GM18951 (cell line): ENCODE results near the gene PUM2.

Source experiments
- POLR2A ChIP-seq: IDR thresholded peaks from 4 replicates; pipeline ENCODE4 v1.6.1; 2011; ENCODE audit warnings: mild to moderate bottlenecking; ENCODE audit not compliant: insufficient read length, insufficient read depth; ENCODE audit errors: extremely low read depth
- in situ Hi-C: fragments of 300-500 bp; cut with MboI; formaldehyde crosslinking; loops from one replicate; pipeline ENCODE4 v1.12.0; 2022; ENCODE audit warnings: low sequenced_read_pairs, mixed read lengths, inconsistent platforms; ENCODE audit not compliant: unreplicated experiment

The PUM2 gene

GRCh38 chr2:20350753-20351554, at the start of gene PUM2:
TSS of gene PUM2 (minus strand) at chr2:20350844. CDS start at chr2:20327360, 23,484 bp downstream.
- in situ Hi-C loops = no loop called here

GRCh38 chr2:20400306-20400705, 49.7 kb upstream of the PUM2 start:
- in situ Hi-C loops = loop anchor here (25.0 kb wide), 1 partner anchor 562 kb away; no protein-coding TSS in a partner anchor
- TF ChIP-seq POLR2A = no peak

More at GRCh38 chr2:20350753-20351554, at the start of gene PUM2:
- TF ChIP-seq POLR2A = peak; percentile 94

- in situ Hi-C loops = no loop called here
- TF ChIP-seq POLR2A = no peak
These were observed 48.4 kb upstream of the PUM2 start for GRCh38 chr2:20398956-20399567.

GRCh38 chr2:20397811-20398447, 47.3 kb upstream of the PUM2 start:
- TF ChIP-seq POLR2A = no peak
- in situ Hi-C loops = no loop called here

DNA sequence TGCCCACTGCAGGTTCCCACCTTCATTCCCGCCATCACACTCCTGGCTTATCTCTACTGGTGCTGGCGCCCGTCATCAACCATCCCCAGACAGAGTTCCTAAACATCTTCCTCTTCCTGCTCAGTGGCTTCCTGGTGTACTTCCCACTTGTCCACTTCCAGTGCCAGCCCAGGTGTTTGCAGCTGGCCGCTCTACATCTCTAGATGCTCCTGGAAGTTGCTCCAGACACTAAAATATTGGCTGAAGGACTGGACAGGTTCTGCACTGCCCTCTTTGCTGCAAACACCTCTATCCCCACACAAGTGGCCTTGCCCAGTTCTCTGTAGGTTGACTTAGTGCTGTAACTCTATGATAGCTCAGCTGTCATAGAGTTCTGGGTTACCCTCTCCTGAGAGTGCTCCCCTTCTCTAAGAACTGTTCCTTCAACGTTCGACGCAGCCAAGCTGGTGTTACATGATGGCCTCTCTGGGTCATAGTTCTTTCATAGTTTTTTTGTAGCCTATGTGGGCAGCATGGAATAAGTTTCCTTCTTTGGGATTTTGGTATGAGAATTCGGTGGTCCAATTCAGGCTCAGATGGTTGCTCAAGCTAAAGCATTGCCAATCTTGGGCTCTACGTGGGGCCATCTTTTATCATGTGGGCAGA, 45.8 kb upstream of the PUM2 start:
- no peak for TF ChIP-seq POLR2A
- in situ Hi-C loops = no loop called here

GRCh38 chr2:20393986-20394385, 43.3 kb upstream of the PUM2 start:
- in situ Hi-C loops = no loop called here

DNA sequence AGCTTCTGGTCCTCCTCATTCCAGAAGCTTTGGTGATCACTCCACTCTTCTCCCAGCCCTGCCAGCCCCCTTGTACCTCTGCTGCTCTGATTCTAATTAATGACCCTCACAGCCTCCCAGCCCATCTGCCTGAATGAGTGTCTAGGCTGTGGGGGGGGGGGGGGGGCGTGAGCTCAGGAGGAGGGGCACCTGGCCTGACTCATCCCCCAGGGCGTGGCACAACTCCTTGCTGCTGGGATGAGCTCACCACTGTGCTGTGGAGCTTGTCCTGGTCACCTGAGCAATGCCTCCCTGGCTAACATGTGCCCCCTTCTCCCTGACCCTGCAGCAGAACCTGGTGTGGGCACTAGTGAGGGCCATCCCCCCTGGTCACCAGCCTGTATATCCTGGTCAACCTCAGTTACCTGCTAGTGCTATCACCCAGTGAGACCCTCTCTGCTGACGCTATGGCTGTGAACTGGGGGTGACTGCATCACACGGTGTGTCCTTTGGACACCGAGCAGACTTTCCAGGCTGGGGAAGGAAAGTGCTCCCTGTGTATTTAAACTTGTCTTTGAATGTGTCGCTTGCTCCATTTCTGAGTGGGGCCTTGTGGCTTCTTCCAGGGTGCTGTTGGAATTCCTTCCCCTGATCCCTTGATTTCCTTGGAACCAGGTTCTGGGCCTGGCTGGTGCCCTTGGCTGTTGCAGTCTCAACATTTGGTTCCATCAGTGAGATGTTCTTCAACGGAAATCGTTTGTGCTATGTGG, 41.5 kb upstream of the PUM2 start:
- TF ChIP-seq POLR2A = no peak
- in situ Hi-C loops = no loop called here

More at GRCh38 chr2:20393986-20394385, 43.3 kb upstream of the PUM2 start:
- TF ChIP-seq POLR2A = no peak

DNA sequence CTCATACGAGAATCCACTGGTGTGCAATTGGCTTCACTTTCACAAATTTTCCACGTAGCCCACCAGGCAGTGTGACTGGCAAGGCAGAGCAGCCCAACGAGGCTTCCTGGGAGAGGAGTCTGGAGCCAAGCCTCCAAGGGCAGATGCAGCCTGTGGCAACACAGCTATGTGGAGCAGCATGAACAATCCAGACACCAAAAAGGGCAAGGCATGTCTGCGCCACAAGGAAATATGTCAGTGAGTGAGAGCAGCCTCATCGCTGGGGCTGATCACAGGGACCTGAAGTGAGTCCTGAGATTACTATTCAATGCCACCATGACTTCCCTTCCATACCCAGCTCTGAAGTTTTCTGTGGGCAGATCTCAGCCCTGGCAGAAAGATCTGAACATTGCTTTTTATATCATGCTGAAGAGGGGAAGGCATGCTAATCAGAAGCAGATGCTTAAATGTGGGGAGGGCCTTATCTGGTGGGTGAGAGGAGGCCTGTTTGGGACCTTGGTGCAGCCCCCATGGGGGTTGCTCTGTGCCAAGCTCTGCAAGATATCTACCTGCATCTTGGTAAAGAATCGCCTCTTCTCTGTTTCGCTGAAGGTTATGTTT, 40.0 kb upstream of the PUM2 start:
- TF ChIP-seq POLR2A = no peak
- in situ Hi-C loops = no loop called here

DNA sequence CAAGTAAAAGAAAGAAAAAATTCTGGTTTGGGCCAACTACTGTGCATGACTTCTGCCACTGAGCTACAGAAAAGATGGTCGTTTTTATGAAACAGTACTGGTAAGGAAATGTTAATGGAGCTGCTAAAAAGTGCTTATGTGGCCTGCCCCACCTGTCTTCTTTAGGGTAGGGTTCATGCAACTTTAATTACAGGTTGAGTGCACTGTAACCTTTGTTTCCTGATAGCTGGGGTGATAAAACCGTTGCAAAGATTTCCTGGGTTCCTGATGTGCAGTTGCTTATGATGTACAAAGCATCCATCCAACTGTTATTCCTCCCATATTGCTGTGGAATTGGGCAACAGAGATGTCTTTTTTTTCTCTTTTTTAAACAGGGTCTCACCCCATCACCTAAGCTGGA, 34.3 kb upstream of the PUM2 start:
- TF ChIP-seq POLR2A = no peak
- in situ Hi-C loops = no loop called here

GRCh38 chr2:20382965-20383810, 32.5 kb upstream of the PUM2 start:
- TF ChIP-seq POLR2A = no peak
- in situ Hi-C loops = no loop called here

GRCh38 chr2:20381457-20381856, 30.8 kb upstream of the PUM2 start:
- in situ Hi-C loops = no loop called here
- TF ChIP-seq POLR2A = no peak
